Measurements from ENCODE around the gene TMEM154. TPM values are rescaled to one million over a fixed set of nuclear protein-coding genes. Genes with fewer than 3 reads are reported as not detected.

TMEM154 gene
- total RNA-seq, 1 donor from 2014 or later = 1.4 TPM

GRCh38 chr4:152605641-152606335 lies 74.0 kb downstream of the TMEM154 start:
- intact Hi-C loops (cut with micrococcal nuclease) = no loop called here
- Histone ChIP-seq H3K36me3 (no peaks in the 10 kb centered on the region), H3K4me1 (peaks cover 5% of the 10 kb centered on the region), H3K27me3 (ENCODE audit: low read depth) (no peaks in the 10 kb centered on the region), H3K4me3 (no peak overlapping the region), H3K9me3 (replicated peaks) (no peaks in the 10 kb centered on the region), H3K27ac (replicated peaks) (no peak overlapping the region)
- no peak for DNase-seq
- no peak for TF ChIP-seq CTCF (IDR thresholded peaks at IDR 0.05; ENCODE audit: borderline replicate concordance)

- Histone ChIP-seq H3K27ac (replicated peaks) (no peak overlapping the region), H3K9me3 (replicated peaks) (no peaks in the 10 kb centered on the region)
- intact Hi-C loops (cut with micrococcal nuclease) = no loop called here
Observed at GRCh38 chr4:152605031-152605430, 74.8 kb downstream of the TMEM154 start.

GRCh38 chr4:152601156-152601555 lies 78.6 kb downstream of the TMEM154 start:
- TF ChIP-seq CTCF (IDR thresholded peaks at IDR 0.05; ENCODE audit: borderline replicate concordance) = no peak
- Histone ChIP-seq H3K4me3 (no peak overlapping the region), H3K27me3 (ENCODE audit: low read depth) (no peaks in the 10 kb centered on the region), H3K4me1 (peaks cover 5% of the 10 kb centered on the region), H3K27ac (replicated peaks) (no peak overlapping the region), H3K36me3 (no peaks in the 10 kb centered on the region), H3K9me3 (replicated peaks) (no peaks in the 10 kb centered on the region)
- intact Hi-C loops (cut with micrococcal nuclease) = no loop called here
- no peak for DNase-seq

More at GRCh38 chr4:152605031-152605430, 74.8 kb downstream of the TMEM154 start:
- H3K27me3 ChIP-seq (ENCODE audit: low read depth) = no peaks in the 10 kb centered on the region
- no peaks in the 10 kb centered on the region for H3K36me3 ChIP-seq
- TF ChIP-seq CTCF (IDR thresholded peaks at IDR 0.05; ENCODE audit: borderline replicate concordance) = no peak
- DNase-seq = no peak
- peaks cover 5% of the 10 kb centered on the region for H3K4me1 ChIP-seq
- no peak overlapping the region for H3K4me3 ChIP-seq

- intact Hi-C loops (cut with micrococcal nuclease) = no loop called here
- Histone ChIP-seq H3K9me3 (replicated peaks) (no peaks in the 10 kb centered on the region), H3K27me3 (ENCODE audit: low read depth) (no peaks in the 10 kb centered on the region), H3K27ac (replicated peaks) (no peak overlapping the region), H3K4me3 (no peak overlapping the region), H3K36me3 (no peaks in the 10 kb centered on the region), H3K4me1 (no peaks in the 10 kb centered on the region)
- TF ChIP-seq CTCF (IDR thresholded peaks at IDR 0.05; ENCODE audit: borderline replicate concordance) = no peak
- DNase-seq = no peak
Observed at GRCh38 chr4:152599636-152600035, 80.2 kb downstream of the TMEM154 start.

GRCh38 chr4:152599095-152599494 lies 80.7 kb downstream of the TMEM154 start:
- Histone ChIP-seq H3K4me1 (no peaks in the 10 kb centered on the region), H3K27me3 (ENCODE audit: low read depth) (no peaks in the 10 kb centered on the region), H3K36me3 (no peaks in the 10 kb centered on the region), H3K4me3 (no peak overlapping the region), H3K27ac (replicated peaks) (no peak overlapping the region), H3K9me3 (replicated peaks) (no peaks in the 10 kb centered on the region)
- intact Hi-C loops (cut with micrococcal nuclease) = no loop called here
- TF ChIP-seq CTCF (IDR thresholded peaks at IDR 0.05; ENCODE audit: borderline replicate concordance) = no peak
- DNase-seq = no peak

All from left ventricle myocardium inferior (tissue), 1 donor.